Measurements from ENCODE around the gene SUSD3. TPM values are rescaled to one million over a fixed set of nuclear protein-coding genes. Genes with fewer than 3 reads are reported as not detected.

SUSD3 gene
- total RNA-seq, 4 donors from 2014 or later = 2.8 to 6.4 (median 5.1) TPM

GRCh38 chr9:93118863-93119702 is 60.6 kb downstream of the SUSD3 start:
- H3K9me3 ChIP-seq = no peaks in the 10 kb centered on the region
- no peaks in the 10 kb centered on the region for H3K27me3 ChIP-seq
- H3K36me3 ChIP-seq = peaks cover 28% of the 10 kb centered on the region
- no peak overlapping the region for H3K27ac ChIP-seq
- DNase-seq (ENCODE audit: low spot score in 2 of 2) = peak; percentile 55 to 78
- no peak overlapping the region for H3K4me3 ChIP-seq
- WGBS = 95% methylated on average over 10 of the region's 12 CpGs
- TF ChIP-seq EP300 (IDR thresholded peaks at IDR 0.05) (no peak), CTCF (IDR thresholded peaks at IDR 0.05) (no peak)
- H3K4me1 ChIP-seq = peaks cover 30% of the 10 kb centered on the region

DNA sequence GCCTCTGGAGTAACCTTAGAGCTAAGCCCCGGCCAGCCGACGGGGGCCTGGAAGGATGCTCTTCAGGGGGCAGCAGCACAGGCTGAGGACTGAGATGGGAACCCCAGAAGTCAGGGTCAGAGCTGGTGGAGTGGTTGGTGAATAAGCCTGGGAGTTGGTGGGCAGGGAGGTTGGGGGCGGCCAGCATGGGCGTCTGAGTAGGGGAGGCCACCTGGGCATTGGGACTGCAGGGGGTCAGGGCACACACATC is 61.1 kb downstream of the SUSD3 start:
- peaks cover 30% of the 10 kb centered on the region for H3K36me3 ChIP-seq
- WGBS = 81% methylated on average over 3 of the region's 5 CpGs
- H3K9me3 ChIP-seq = no peaks in the 10 kb centered on the region
- H3K4me3 ChIP-seq = no peak overlapping the region
- peaks cover 30% of the 10 kb centered on the region for H3K4me1 ChIP-seq
- H3K27me3 ChIP-seq = no peaks in the 10 kb centered on the region
- TF ChIP-seq POLR2A (IDR thresholded peaks at IDR 0.05) = no peak
- TF ChIP-seq EP300 (IDR thresholded peaks at IDR 0.05) = no peak
- no peak for TF ChIP-seq CTCF (IDR thresholded peaks at IDR 0.05)
- TF ChIP-seq POLR2AphosphoS5 (IDR thresholded peaks at IDR 0.05) = no peak
- no peak for DNase-seq (ENCODE audit: low spot score in 2 of 2)
- H3K27ac ChIP-seq = no peak overlapping the region

- peak in 2 of 3 donors; percentile 69 to 78 for TF ChIP-seq POLR2AphosphoS5 (IDR thresholded peaks at IDR 0.05)
- TF ChIP-seq CTCF (IDR thresholded peaks at IDR 0.05) = peak; percentile 29 to 41
- no peak for TF ChIP-seq EP300 (IDR thresholded peaks at IDR 0.05)
- 60% methylated on average over 20 of the region's 23 CpGs for WGBS
- H3K27ac ChIP-seq = peak overlapping the region; percentile 41
- peaks cover 34% of the 10 kb centered on the region for H3K36me3 ChIP-seq
- no peaks in the 10 kb centered on the region for H3K9me3 ChIP-seq
- peaks cover 28% of the 10 kb centered on the region for H3K4me1 ChIP-seq
- DNase-seq (ENCODE audit: low spot score in 2 of 2) = peak; percentile 93
- H3K4me3 ChIP-seq = no peak overlapping the region
- H3K27me3 ChIP-seq = no peaks in the 10 kb centered on the region
Measured at GRCh38 chr9:93119953-93120845, 61.7 kb downstream of the SUSD3 start.

GRCh38 chr9:93120846-93121315 is 62.4 kb downstream of the SUSD3 start:
- Histone ChIP-seq H3K4me1 (peaks cover 26% of the 10 kb centered on the region), H3K27me3 (no peaks in the 10 kb centered on the region), H3K36me3 (peaks cover 41% of the 10 kb centered on the region), H3K9me3 (no peaks in the 10 kb centered on the region), H3K4me3 (no peak overlapping the region), H3K27ac (no peak overlapping the region)
- peak in 1 of 2 donors; percentile 60 for DNase-seq (ENCODE audit: low spot score in 2 of 2)
- TF ChIP-seq POLR2AphosphoS5 (IDR thresholded peaks at IDR 0.05) = no peak
- TF ChIP-seq CTCF (IDR thresholded peaks at IDR 0.05) = no peak
- TF ChIP-seq POLR2A (IDR thresholded peaks at IDR 0.05) = no peak
- no peak for TF ChIP-seq EP300 (IDR thresholded peaks at IDR 0.05)
- 87% methylated on average over 4 of the region's 11 CpGs for WGBS
